ENCODE measurements around the gene RASSF1.
"Not testable (repeated sequence)": the region's sequence is repeated elsewhere in the genome, so short reads cannot be mapped to it uniquely, and the experiment has no call there.

RASSF1 gene

DNA sequence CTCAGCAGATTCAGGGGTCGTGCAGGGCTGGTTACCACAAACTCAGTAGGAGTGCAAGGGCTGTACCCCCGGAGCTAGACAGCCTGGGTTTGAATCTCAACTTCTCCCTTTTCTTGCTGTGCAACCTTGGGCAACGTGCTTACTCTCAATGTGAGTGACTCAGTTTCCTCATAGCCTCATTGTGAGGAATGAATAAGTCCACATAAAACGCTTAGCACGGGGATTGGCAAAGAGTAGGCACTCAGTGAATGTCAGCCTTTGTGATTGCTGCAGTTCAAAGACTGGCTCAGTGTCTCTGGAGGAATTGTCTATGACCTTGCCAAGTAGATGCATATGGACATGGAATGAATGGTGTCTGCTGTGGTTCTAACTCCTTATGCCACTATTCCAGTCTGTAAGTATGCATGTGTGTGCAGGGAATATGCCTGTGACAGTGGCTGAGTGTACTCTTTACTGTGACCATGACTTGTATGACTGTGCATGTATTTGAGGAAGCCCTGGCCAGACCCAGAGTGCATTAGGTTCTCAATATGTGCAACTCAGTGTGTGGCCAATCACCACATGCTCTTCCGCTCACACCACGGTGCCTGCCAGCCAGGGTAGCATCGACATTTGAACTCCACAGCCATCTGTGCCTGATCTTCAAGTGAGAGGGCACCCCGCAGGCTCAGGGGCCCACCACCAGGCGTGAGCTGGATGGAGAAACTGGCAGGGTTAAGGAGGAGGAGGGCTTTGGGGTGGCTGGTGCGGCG lies 40.5 kb downstream of the RASSF1 start:
- peak; percentile 30 for DNase-seq

DNA sequence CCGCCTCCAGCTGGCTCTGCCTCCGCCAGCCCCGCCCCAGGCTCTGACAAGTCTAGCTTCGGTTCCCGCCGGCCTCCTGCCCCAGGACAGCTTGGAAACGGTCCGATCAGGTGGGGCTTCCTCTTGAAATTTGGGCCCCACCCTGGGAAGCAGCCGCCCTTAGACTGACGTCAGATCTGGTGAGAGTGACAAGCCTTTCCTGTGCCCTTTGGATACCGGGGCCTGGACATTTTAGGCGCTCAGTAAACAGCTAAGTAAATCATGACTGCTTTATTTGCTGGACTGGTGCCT lies 41.1 kb downstream of the RASSF1 start:
- DNase-seq: no peak

DNA sequence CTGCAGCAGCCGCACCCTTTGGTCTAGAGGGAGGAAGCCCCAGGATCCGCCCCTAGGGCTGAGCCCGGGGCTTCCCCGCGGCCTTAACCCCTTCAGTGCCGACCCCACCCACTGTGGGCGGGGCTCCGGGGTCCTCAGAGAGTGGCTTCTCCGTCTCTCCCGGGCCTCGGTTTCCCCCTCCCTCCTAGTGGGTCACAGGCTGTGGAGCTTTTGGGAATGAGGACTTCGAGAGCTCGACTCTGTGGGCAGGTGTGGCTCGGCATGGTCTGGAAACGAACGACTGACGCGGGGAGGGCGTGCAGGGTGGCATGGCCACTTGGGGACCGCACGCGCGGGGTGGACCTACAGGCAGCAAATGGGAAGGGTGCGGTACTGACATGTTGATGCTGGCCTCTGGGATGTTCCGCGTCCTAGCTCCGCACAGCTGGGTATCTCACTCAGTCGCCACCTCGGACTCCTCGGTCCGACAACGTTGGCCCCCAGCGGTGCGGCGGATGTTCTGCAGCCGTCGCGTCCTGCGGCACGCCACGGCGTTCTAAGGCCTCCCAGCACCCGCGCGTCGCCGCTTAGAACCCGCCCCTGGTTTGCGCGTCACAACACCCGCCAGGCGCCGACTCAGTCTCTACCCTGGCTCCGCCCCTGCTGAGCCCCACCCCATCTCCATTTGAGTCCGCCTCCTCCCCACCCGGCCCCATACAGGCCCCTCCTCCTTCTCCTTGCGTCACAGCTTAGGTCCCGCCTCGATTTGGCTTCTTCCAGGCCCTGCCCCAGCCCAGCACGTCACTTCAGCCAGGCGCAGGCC lies 41.6 kb downstream of the RASSF1 start, which contains the start of the genes HYAL3 and NAA80:
Gene HYAL3, minus strand, starts transcription at position 570 of the 802 bp plus-strand sequence. CDS start 3,803 bp downstream, outside the sequence.
Gene NAA80, minus strand, starts transcription at position 570 of the 802 bp plus-strand sequence. CDS start 1,942 bp downstream, outside the sequence.
- peak; percentile 99 for DNase-seq

DNA sequence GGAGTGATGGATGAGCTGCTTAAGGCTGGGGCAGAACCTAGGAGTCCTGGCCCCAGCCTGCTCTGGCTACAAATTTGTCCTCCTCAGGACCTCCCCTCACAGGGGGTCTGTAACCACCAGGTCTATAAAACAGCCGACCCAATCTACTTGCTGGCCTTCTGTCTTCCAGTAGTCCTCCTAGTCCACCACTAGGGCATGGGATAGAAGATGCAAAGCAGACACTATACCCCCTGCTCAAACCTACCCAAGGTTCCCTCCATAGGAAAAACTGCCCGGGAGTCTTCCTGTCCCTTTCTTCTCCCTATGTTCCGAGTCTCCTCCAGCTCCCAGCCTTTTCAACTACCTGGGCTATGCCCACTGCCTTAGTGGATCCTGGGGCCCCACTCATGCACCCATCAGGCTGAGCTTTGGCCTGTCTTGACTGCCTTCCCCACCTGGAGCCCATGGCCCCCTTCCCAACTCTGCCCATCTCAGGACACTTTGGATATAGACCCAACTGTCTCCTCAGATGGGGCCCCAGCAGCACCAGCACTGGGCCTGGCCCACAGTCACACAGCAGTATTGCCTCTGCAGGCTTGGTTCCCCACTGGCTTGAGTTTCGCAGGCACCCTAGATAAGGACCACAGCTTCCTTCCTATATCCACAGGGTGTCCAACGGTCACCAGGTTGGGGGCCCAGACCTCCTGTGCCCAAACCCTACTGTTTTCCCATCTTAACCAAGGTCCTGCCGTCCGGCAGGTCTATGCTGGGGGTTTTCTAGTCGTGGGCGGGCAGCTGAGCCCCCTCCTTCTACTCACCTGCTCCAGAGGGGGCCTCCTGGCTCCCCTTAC lies 42.5 kb downstream of the RASSF1 start:
- DNase-seq: no peak

DNA sequence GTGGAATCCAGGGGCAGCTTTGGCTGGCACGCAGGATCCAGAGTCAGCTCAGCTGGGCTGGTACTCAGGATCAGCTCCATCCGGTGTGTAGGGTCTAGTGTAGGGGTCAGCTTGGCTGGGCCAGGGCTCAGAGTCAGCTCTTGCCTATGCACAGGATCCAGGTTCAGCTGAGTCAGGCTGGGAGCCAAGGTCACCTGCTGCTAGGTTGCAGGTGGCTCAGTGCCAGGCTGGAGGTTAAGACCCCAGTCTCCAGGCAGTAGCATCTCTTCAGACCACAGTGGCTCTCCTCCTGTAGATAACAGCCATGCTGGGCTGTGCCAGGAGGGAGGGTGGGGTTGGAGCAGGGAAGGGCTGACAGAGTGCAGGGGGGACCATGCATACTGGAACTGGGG lies 43.3 kb downstream of the RASSF1 start:
- no peak for DNase-seq

DNA sequence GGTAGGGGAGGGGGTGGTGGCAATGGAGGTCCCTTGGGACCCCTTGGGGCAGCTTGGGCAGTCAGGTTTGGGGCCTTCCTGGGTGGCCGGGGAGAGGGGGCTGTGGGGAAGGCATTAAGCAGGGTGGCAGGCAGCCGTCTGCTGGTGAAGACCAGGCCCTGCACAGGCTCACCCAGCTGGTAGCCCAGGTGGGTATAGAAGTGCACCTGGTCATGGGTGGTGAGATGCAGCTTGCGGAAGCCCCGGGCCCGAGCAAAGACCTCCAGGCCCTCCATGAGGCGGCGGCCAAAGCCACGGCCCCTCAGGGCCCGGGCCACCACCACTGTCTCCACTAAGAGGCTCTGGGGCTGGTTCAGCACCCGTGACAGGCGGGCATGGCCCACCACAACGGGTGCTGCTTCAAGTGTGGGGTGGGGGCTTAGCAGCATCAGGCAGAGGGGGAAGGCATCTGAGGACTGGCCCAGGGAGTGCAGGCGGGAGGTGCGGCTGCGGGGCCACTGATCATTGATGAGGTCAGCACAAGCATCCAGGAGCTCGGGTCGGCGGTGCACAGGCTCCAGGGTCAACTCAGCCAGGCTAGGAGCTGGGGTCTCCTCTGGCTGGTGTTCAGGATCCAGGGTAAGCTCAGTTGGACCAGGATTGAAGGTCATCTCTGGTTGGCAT lies 43.8 kb downstream of the RASSF1 start:
- no peak for DNase-seq

DNA sequence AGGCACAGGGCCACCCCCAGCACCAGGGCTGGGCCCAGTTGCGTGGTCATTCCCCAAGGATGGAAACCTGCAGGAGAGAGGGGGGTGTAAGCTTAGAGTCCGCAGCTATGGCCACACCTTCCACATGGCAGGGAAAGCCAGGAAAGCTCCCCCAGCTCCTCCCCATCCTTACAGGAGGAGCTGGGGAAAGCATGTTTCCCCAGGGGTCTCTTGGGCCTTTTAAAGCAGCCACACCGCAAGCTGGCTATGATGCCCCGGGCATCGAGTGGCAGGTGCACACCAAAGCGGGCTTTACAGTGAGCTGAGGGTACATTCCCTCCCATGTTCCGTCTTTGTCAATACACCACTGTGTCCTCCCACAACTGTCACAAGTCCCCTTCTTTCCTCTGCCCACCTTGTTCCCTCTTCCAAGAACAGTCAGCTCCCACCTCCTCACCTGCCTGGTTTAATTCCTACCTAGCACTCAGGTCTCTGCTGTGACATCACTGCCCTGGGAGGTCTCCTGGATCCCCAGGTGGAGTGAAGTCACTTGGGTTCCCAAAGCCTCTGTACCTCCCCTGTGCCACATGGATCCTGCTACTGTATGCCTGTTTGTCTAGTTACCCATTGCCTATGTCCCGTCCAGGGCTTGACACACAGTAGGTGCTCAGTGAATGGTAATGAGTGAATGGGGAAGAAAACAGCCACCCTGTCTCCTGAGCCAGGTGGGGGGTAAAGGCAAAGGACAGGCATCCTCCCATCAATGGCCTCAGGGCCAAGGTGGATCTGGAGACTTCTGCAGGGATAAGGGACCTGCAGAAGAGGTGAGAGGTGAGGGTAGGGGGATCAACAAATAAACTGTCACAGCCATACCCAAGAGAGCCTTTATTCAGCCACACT lies 44.8 kb downstream of the RASSF1 start:
- no peak for DNase-seq

DNA sequence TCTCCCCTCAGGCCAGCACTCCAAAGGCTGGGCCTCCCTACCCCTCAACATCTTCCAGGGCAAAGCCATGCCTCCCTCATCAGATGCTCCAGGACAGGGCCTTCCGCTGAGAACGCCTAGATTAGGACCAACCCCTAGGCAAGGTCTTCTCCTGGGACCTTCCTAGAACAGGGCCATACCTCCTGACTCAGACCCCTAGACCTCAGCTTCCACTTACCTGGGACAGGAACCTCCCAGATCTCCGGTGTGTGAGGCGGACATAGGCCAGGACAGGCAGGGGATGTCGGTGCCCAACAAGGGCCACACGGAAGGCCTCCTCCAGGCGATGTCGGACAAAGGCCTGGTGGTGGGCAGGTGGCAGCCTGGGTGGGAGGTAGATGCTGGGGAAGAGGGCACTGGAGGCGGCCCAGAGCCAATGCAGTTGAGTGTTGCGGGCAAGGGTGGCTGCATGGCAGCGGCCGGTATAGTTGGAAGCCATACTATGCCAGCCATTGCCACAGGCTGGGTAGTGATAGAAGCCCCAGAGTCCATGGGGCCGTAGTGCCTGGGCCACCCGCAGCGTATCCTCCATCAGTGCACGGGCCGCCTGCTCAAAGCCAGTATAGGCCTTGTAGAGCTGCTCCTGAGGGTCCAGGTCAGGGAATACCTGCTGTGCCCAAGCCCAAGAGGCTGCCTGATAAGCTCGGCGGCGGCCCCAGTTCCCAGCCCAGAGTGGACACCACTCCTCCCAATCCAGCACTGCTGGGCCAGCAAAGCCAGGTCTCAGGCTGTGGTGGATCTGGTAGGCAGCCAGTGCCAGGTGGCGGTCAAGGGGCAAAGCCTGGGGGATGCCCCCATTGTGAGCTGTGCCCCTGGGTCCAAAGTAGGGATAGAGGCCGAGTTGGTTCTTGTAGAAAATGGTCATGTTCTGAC lies 45.9 kb downstream of the RASSF1 start:
- no peak for DNase-seq

DNA sequence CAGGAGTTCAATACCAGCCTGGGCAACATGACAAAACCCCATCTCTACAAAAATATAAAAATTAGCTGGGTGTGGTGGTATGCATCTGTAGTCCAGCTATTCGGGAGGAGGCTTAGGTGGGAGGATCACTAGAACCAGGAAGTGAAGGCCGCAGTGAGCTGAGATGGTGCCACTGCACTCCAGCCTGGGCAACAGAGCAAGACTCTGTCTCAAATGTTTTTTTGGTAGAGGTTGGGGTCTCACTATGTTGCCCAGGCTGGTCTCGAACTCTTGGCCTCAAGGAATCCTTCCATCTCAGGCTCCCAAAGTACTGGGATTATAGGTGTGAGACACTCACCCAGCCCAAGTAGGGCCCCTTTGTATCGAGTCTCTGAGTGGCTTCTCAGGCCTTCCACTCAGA lies 46.5 kb downstream of the RASSF1 start:
- no peak for DNase-seq

DNA sequence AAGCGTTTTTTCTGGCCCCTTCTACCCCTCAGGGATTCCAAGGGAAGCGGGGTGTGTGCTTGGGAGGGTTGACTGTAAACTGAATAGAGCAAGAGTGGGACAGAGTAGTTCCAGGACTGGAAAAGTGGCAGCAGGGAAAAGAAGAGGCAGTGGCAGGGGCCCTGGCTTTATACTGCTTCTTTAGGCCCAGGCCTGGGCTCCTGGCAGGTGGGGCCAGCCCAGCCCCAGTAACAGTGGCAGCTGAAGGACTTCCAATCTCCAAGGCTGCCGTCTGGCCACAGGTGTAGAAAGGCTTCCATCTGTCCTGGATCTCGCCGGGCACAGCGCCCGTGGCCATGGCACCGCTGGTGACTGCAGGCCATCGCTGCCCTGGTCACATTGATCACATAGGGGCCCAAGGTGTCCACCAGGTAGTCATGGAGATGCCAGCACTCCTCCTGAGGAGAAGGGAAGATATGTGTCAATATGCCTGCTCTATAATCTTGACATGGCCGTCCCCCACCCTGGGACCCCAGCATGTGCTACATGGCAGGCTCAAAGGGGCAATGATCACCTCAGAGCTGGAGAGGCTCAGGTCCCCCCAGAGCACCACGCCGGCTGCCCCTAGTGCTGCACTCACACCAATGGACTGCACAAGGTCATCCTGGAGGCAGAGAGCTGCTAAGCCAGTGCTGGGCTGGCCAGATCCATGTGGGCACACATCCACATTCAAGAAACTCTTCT lies 47.4 kb downstream of the RASSF1 start:
- DNase-seq: no peak

DNA sequence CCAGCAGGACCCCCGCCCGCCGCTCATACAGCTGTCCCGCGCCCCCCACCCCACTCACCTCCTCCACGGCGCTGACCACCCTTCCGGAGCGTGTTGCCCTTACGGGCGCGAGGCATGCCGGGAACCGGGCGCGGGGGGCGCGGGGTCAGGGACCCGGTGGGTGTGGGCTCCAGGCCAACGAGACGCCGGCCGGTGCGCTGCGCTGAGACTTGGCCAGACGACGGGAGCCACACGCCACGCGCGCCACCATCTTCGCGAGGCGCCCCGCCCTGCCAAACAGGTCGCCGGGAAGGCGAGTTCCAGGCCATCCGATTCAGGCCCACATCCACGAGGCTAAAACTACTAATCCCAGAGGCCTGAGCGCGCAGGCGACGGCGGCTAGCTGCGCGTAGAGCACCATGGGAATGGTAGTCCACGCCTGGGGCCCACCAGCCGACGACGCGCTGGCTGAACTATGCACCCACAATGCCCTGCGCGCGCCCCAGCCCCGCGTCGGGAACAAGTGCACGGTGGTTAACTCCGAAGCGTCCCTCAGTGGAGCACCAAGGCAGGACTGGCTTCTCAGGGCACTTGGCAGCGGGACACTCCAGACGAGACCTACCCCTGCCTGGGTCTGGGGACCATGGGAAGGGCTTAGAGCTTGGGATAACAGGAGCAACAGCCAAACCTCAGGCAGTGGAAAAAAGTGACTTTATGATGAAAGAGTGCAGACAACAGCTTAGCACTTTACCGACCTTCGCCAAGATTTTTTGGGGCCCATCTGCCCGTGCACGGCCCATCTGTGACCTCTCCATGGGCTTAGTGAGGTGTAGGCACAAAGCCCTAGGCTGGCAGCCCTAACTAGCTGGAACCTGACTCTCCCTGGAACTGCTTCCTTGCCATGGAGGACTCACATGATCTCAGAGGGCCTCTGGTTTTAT lies 48.2 kb downstream of the RASSF1 start, which contains the start of gene IFRD2:
Gene IFRD2, minus strand, starts transcription at position 271 of the 920 bp plus-strand sequence. Its CDS starts 155 bp downstream, at position 116.
- peak; percentile 98 for DNase-seq

DNA sequence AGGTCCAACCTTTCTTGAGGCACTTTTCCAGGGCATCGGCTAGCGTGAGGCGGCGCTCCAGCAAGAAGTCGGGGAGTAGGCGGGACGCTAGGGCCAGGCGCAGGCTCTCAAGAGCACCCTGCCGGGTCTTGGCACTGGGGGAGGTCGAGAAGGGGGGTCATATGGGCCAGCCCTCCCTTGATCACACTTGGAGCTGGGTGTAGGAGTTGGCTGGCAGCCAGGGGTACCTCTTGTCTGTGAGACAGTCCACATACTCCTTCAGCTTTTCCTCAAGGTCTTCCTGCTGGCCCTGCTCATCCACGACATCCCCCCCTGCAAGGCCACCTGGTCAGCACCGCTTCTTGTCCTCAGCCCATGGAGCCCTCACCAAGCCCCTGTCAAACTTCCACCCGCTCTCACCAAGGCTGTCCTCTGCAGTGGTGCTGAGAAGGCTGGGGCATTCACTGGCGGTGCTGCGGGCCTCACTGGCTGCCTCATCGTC lies 50.4 kb downstream of the RASSF1 start:
- DNase-seq: no peak

DNA sequence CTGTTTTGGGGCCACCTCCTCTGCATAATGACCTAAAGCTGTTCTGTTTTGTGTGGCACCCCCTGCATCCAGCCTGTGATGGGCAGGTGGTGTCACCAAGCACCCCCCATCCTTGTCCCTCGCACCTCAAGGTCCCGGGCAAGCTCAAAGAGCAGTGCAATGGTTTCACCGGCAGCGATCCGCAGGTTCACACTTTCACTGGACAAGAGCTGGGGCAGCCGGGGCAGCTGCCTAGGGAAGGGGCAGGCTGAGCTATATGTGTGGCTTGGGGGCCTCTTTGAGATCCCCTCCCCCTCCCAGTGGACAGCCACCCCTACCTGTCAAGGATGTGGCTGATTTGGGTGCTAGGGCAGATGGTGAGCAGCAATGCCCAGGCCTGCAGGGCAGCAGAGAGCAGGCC lies 51.5 kb downstream of the RASSF1 start:
- no peak for DNase-seq

DNA sequence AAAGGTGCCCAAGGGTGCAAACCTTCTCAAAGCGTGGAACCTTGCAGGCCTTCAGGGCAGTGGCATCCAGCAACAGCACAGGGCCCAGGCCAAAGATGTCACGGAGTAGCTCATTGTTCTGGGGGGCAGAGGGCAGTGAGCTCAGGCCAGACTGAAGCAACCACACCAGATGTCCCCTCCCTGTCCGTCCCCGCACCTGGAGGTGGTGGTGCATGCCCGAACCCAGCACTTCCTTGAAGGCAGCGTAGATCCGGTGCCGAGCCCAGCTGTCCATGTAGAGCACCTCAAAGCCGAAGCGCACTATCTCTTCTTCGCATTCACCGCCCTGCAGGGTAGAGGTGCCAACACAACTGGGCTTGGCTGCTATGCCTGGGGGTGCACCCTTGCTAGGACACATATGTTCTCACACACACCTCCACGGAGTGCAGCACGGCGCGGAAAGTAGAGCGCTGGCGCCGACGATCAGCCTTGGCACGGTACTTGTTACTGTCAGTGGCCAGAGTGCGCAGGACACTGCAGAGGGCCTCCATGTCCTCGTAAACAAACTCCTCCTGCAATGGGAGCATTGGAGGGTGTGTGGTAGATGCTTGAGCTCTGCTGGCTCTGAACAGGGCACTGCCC lies 52.1 kb downstream of the RASSF1 start:
- no peak for DNase-seq

DNA sequence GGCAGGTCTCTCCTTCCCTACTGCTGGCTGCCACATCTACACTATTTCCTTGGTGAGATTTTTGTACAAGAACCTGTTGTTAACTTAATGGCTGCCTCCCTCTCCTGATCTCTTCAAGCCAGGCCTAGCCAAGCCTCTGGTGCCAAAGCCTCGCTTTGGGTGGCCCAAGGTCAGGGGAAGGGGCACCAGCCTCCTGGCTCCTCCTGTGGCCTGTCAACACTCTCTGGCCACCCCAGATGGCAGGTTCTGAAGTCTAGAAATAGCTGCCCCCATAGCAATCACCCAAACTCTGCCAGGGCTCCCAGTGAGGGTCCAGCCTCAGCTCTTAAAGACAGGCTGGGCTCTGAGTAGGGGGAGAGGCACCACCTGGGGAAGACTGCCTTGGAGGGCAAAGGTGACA lies 53.4 kb downstream of the RASSF1 start:
- no peak for DNase-seq

DNA sequence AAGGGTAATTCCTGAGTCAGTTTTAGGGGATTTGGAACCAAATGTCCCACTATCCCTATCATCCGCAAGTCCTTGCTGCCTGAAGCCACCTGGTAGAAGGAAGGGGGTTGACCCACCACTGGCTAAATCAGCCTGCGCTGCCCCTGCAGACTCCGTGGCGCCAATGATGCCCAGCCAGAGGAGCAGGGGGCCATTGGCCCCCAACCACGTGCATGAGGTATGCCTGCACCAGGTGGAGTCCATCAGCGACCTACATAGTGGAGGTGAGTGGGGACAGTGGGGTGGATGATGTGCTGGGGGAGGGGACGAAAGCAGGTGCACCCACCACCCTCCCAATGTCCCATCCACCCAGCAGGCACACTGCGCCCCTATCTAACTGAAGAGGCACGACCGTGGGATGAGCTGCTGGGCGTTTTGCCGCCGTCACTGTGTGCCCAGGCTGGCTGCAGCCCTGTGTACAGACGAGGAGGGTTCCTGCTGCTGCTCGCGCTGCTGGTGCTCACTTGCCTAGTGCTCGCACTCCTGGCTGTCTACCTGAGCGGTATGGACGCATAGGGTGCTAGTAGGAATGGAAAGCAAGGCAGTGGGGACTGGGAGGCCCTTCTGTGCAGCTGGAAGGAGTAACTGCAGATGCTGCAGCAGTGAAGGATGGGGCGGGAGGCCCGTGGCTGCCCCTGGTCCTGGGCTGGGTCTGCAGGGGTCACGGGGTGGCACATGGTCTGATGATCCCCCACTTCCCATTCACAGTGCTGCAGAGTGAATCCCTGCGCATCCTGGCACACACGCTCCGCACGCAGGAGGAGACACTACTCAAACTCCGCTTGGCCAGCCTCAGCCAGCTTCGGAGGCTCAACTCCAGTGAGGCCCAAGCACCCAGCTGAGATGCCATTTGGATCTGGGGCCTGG lies 54.1 kb downstream of the RASSF1 start:
- DNase-seq: no peak

DNA sequence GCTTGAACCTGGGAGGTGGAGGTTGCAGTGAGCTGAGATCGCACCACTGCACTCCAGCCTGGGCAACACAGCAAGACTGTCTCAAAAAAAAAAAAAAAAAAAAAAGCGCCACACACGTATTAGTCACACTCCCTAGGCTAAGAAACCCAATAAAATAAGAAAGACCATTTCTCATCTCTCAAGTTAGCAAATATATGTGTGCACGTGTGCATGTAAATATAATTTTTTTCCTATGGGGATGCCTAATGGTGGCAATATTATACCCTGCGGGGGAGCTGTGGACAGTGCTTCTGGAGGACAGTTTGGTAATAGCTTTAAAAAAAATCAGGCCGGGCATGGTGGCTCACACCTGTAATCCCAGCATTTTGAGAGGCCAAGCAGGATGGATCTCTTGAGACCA lies 56.5 kb downstream of the RASSF1 start:
- not testable (repeated sequence) for DNase-seq

All from fibroblast of skin of back (primary cell).